Measurements from ENCODE around the gene GAGE13. TPM values are rescaled to one million over a fixed set of nuclear protein-coding genes. Genes with fewer than 3 reads are reported as not detected.
"Not testable (repeated sequence)": the region's sequence is repeated elsewhere in the genome, so short reads cannot be mapped to it uniquely, and the experiment has no call there.

Gene GAGE13
- total RNA-seq, 2 experiments from 2014 or later: not detected

- POLR2A ChIA-PET: interaction anchor here (1.2 to 1.7 kb wide), 5 partner anchors 14 to 40 kb away, joined by 3 to 4 read pairs (median 4); no protein-coding TSS in a partner anchor
- Mint-ChIP-seq H3K36me3 (peaks cover 2% of the 10 kb centered on the region), H3K4me3 (peak overlapping the region; percentile 83), H3K27me3 (no peaks in the 10 kb centered on the region), H3K27ac (peak overlapping the region; percentile 94), H3K4me1 (peaks cover 17% of the 10 kb centered on the region), H3K9me3 (no peaks in the 10 kb centered on the region)
- ATAC-seq (ENCODE audit: low read depth): peak; percentile 82
- no peak for DNase-seq
These were observed 22.6 kb upstream of the GAGE13 start for GRCh38 chrX:49308604-49309269.

GRCh38 chrX:49309401-49309981 lies 21.9 kb upstream of the GAGE13 start:
- Mint-ChIP-seq H3K27me3 (no peaks in the 10 kb centered on the region), H3K27ac (peak overlapping the region; percentile 94), H3K9me3 (no peaks in the 10 kb centered on the region), H3K36me3 (peaks cover 2% of the 10 kb centered on the region), H3K4me1 (peaks cover 17% of the 10 kb centered on the region), H3K4me3 (peak overlapping the region; percentile 83)
- no peak for DNase-seq
- POLR2A ChIA-PET: interaction anchor here (1.0 to 1.7 kb wide), 7 partner anchors 15 to 143 kb away, joined by 3 to 4 read pairs (median 3); no protein-coding TSS in a partner anchor
- ATAC-seq (ENCODE audit: low read depth): peak; percentile 58

- no peak for ATAC-seq (ENCODE audit: low read depth)
- POLR2A ChIA-PET: interaction anchor here (0.5 to 1.7 kb wide), 3 partner anchors 19 to 186 kb away, joined by 3 to 4 read pairs (median 3); no protein-coding TSS in a partner anchor
- Mint-ChIP-seq H3K9me3 (no peaks in the 10 kb centered on the region), H3K4me1 (peaks cover 17% of the 10 kb centered on the region), H3K27me3 (no peaks in the 10 kb centered on the region), H3K27ac (peak overlapping the region; percentile 94), H3K36me3 (peaks cover 2% of the 10 kb centered on the region), H3K4me3 (no peak overlapping the region)
- DNase-seq: no peak
These were observed 21.0 kb upstream of the GAGE13 start for GRCh38 chrX:49310371-49310770.

GRCh38 chrX:49312176-49312575 lies 19.2 kb upstream of the GAGE13 start:
- Mint-ChIP-seq H3K4me1 (peaks cover 17% of the 10 kb centered on the region), H3K4me3 (no peak overlapping the region), H3K9me3 (no peaks in the 10 kb centered on the region), H3K27ac (no peak overlapping the region), H3K36me3 (peaks cover 2% of the 10 kb centered on the region), H3K27me3 (no peaks in the 10 kb centered on the region)
- POLR2A ChIA-PET: interaction anchor here (0.6 kb wide), 1 partner anchor 309 kb away, joined by 3 read pairs; no protein-coding TSS in a partner anchor
- no peak for ATAC-seq (ENCODE audit: low read depth)
- no peak for DNase-seq

- ATAC-seq (ENCODE audit: low read depth) (no peak), DNase-seq (no peak)
- H3K4me3 Mint-ChIP-seq: no peak overlapping the region
- no peak overlapping the region for H3K27ac Mint-ChIP-seq
- POLR2A ChIA-PET: no interaction called here
- H3K36me3 Mint-ChIP-seq: no peaks in the 10 kb centered on the region
- H3K27me3 Mint-ChIP-seq: no peaks in the 10 kb centered on the region
- H3K9me3 Mint-ChIP-seq: no peaks in the 10 kb centered on the region
- H3K4me1 Mint-ChIP-seq: no peaks in the 10 kb centered on the region
These were observed 15.3 kb upstream of the GAGE13 start for GRCh38 chrX:49316085-49316484.

- H3K4me1 Mint-ChIP-seq; DNase-seq; ATAC-seq (ENCODE audit: low read depth); H3K9me3 Mint-ChIP-seq; H3K27ac Mint-ChIP-seq; H3K27me3 Mint-ChIP-seq; H3K36me3 Mint-ChIP-seq; POLR2A ChIA-PET; H3K4me3 Mint-ChIP-seq: not testable (repeated sequence)
These were observed 9.6 kb upstream of the GAGE13 start, which contains the start of gene GAGE12J for GRCh38 chrX:49321737-49322136. GAGE12J (plus strand) TSS chrX:49322037; CDS start chrX:49323194, 1,157 bp downstream.

- DNase-seq; H3K4me3 Mint-ChIP-seq; ATAC-seq (ENCODE audit: low read depth); H3K27ac Mint-ChIP-seq; POLR2A ChIA-PET; H3K9me3 Mint-ChIP-seq; H3K4me1 Mint-ChIP-seq; H3K36me3 Mint-ChIP-seq; H3K27me3 Mint-ChIP-seq: not testable (repeated sequence)
These were observed 9.1 kb upstream of the GAGE13 start for GRCh38 chrX:49322266-49322665.

- H3K27ac Mint-ChIP-seq; H3K4me1 Mint-ChIP-seq; H3K9me3 Mint-ChIP-seq; DNase-seq; H3K36me3 Mint-ChIP-seq; POLR2A ChIA-PET; H3K27me3 Mint-ChIP-seq; H3K4me3 Mint-ChIP-seq; ATAC-seq (ENCODE audit: low read depth): not testable (repeated sequence)
These were observed 7.6 kb upstream of the GAGE13 start for GRCh38 chrX:49323735-49324134.

- H3K4me3 Mint-ChIP-seq; H3K9me3 Mint-ChIP-seq; H3K27me3 Mint-ChIP-seq; H3K4me1 Mint-ChIP-seq; H3K36me3 Mint-ChIP-seq; ATAC-seq (ENCODE audit: low read depth); DNase-seq; POLR2A ChIA-PET; H3K27ac Mint-ChIP-seq: not testable (repeated sequence)
These were observed 961 bp upstream of the GAGE13 start for GRCh38 chrX:49330421-49330820.

- H3K9me3 Mint-ChIP-seq; DNase-seq; H3K36me3 Mint-ChIP-seq; H3K4me3 Mint-ChIP-seq; POLR2A ChIA-PET; ATAC-seq (ENCODE audit: low read depth); H3K27me3 Mint-ChIP-seq; H3K4me1 Mint-ChIP-seq; H3K27ac Mint-ChIP-seq: not testable (repeated sequence)
These were observed 459 bp downstream of the GAGE13 start for GRCh38 chrX:49331841-49332240.

GRCh38 chrX:49341449-49341848 lies 10.1 kb downstream of the GAGE13 start:
- H3K4me1 Mint-ChIP-seq; ATAC-seq (ENCODE audit: low read depth); H3K4me3 Mint-ChIP-seq; H3K27ac Mint-ChIP-seq; H3K9me3 Mint-ChIP-seq; H3K36me3 Mint-ChIP-seq; POLR2A ChIA-PET; H3K27me3 Mint-ChIP-seq: not testable (repeated sequence)
- peak; percentile 32 for DNase-seq

GRCh38 chrX:49344496-49345175 lies 13.3 kb downstream of the GAGE13 start:
- not testable (repeated sequence) for H3K36me3 Mint-ChIP-seq, H3K4me1 Mint-ChIP-seq, H3K4me3 Mint-ChIP-seq

GRCh38 chrX:49345402-49345801 lies 14.0 kb downstream of the GAGE13 start:
- H3K27ac Mint-ChIP-seq; H3K36me3 Mint-ChIP-seq; H3K9me3 Mint-ChIP-seq; POLR2A ChIA-PET; ATAC-seq (ENCODE audit: low read depth); H3K4me1 Mint-ChIP-seq; H3K4me3 Mint-ChIP-seq; DNase-seq; H3K27me3 Mint-ChIP-seq: not testable (repeated sequence)

More at GRCh38 chrX:49344496-49345175, 13.3 kb downstream of the GAGE13 start:
- H3K9me3 Mint-ChIP-seq; POLR2A ChIA-PET; H3K27me3 Mint-ChIP-seq; ATAC-seq (ENCODE audit: low read depth); DNase-seq; H3K27ac Mint-ChIP-seq: not testable (repeated sequence)
